A673 (cell line): ENCODE data around the gene IQCH. TPM values are rescaled to one million over a fixed set of nuclear protein-coding genes. Genes with fewer than 3 reads are reported as not detected.
"Not testable (repeated sequence)": the region's sequence is repeated elsewhere in the genome, so short reads cannot be mapped to it uniquely, and the experiment has no call there.

Experiments
- BruUV-seq: library from RNA; stranded (reverse); fragments of 400-500 nt; replicated peaks from 2 replicates; lab custom pipeline; 2021; lab: Mats Ljungman, UMichigan
- CTCF ChIA-PET: fragments of 300-600 bp; sonication (Branson Sonifier 250); formaldehyde crosslinking; loops from one replicate; lab custom pipeline; 2022; ENCODE audit warnings: antibody characterized with exemption; lab: Charles Lee
- POLR2A ChIA-PET: fragments of 300-600 bp; sonication (Branson Sonifier 250); formaldehyde crosslinking; loops from one replicate; lab custom pipeline; 2022; ENCODE audit warnings: antibody characterized with exemption; ENCODE audit not compliant: low non-redundant PET; lab: Charles Lee
- DNase-seq: peaks from one replicate; pipeline ENCODE4 v3.0.0-alpha.2; 2015; ENCODE audit warnings: low spot score
- H3K27ac ChIP-seq: fragments of 200-600 bp; sonication (generic); 2 replicates; pipeline ENCODE4 v1.5.1; 2016; ENCODE audit warnings: mixed run types, low read depth, mild to moderate bottlenecking, mixed read lengths, antibody characterized with exemption, low read length; ENCODE audit not compliant: poor library complexity, severe bottlenecking
- H3K27me3 ChIP-seq: fragments of 200-600 bp; sonication (generic); replicated peaks from 2 replicates; pipeline ENCODE4 v1.6.1; 2017; ENCODE audit warnings: mixed run types, low read depth, mild to moderate bottlenecking, mixed read lengths, antibody characterized with exemption, low read length; ENCODE audit not compliant: insufficient read depth, poor library complexity
- H3K36me3 ChIP-seq: fragments of 200-600 bp; sonication (generic); 2 replicates; pipeline ENCODE4 v1.6.1; 2016; ENCODE audit warnings: mixed run types, mild to moderate bottlenecking, mixed read lengths, antibody characterized with exemption, low read length; ENCODE audit not compliant: insufficient read depth, poor library complexity, severe bottlenecking
- H3K4me1 ChIP-seq: fragments of 200-600 bp; sonication (generic); 2 replicates; pipeline ENCODE4 v1.6.1; 2017; ENCODE audit warnings: mixed run types, mild to moderate bottlenecking, mixed read lengths, antibody characterized with exemption, low read length; ENCODE audit not compliant: insufficient read depth, poor library complexity, severe bottlenecking
- H3K4me3 ChIP-seq: fragments of 200-600 bp; sonication (generic); 2 replicates; pipeline ENCODE4 v1.5.1; 2016; ENCODE audit warnings: low read depth, mixed run types, mild to moderate bottlenecking, mixed read lengths, low read length; ENCODE audit not compliant: poor library complexity, severe bottlenecking
- H3K9me3 ChIP-seq: fragments of 200-600 bp; sonication (generic); 2 replicates; pipeline ENCODE4 v1.6.1; 2016; ENCODE audit warnings: mixed run types, low read depth, mild to moderate bottlenecking, mixed read lengths, antibody characterized with exemption, low read length; ENCODE audit not compliant: poor library complexity, severe bottlenecking
- CTCF ChIP-seq: fragments of 300-800, 200-600 bp; sonication (generic); conservative IDR thresholded peaks from 2 replicates; pipeline ENCODE4 v1.5.1; 2017; ENCODE audit warnings: low read depth, mild to moderate bottlenecking, antibody characterized with exemption, low read length, moderate library complexity, mixed read lengths
- EZH2 ChIP-seq: fragments of 200-600 bp; sonication (generic); IDR thresholded peaks from 2 replicates; pipeline ENCODE4 v1.6.1; 2017; ENCODE audit warnings: borderline replicate concordance, low read depth, mild to moderate bottlenecking, mixed read lengths, antibody characterized with exemption, low read length; ENCODE audit not compliant: poor library complexity, severe bottlenecking
- intact Hi-C: fragments of 100-400 bp; cut with micrococcal nuclease; formaldehyde crosslinking; loops from one replicate; pipeline ENCODE4 v1.10.0; 2022; ENCODE audit not compliant: unreplicated experiment
- total RNA-seq: library from RNA; stranded (reverse); gene quantifications from 2 replicates; pipeline ENCODE4 v1.2.3, GENCODE V29; 2021

The IQCH gene
- total RNA-seq, 1 experiment from 2014 or later: 1.7 TPM

GRCh38 chr15:67281714-67282113 is 27.1 kb downstream of the IQCH start:
- ChIA-PET POLR2A (no interaction called here), CTCF (no interaction called here)
- Histone ChIP-seq H3K27ac (no peak overlapping the region), H3K9me3 (peaks cover 8% of the 10 kb centered on the region), H3K4me1 (no peaks in the 10 kb centered on the region), H3K36me3 (no peaks in the 10 kb centered on the region), H3K4me3 (no peak overlapping the region), H3K27me3 (no peaks in the 10 kb centered on the region)
- intact Hi-C loops: no loop called here
- BruUV-seq: no TSS peak
- no peak for DNase-seq
- no peak for TF ChIP-seq CTCF
- no peak for TF ChIP-seq EZH2

GRCh38 chr15:67285625-67286024 is 31.0 kb downstream of the IQCH start:
- H3K27me3 ChIP-seq, H3K27ac ChIP-seq, H3K4me3 ChIP-seq, BruUV-seq, POLR2A ChIA-PET, intact Hi-C loops, DNase-seq, CTCF ChIA-PET, H3K36me3 ChIP-seq, H3K9me3 ChIP-seq, H3K4me1 ChIP-seq: not testable (repeated sequence)

- H3K36me3 ChIP-seq, intact Hi-C loops, H3K27ac ChIP-seq, POLR2A ChIA-PET, DNase-seq, H3K4me1 ChIP-seq, H3K4me3 ChIP-seq, BruUV-seq, CTCF ChIA-PET, H3K27me3 ChIP-seq, H3K9me3 ChIP-seq: not testable (repeated sequence)
Measured at GRCh38 chr15:67286400-67286799, 31.8 kb downstream of the IQCH start.

GRCh38 chr15:67290319-67290718 is 35.7 kb downstream of the IQCH start:
- no peak overlapping the region for H3K4me3 ChIP-seq
- ChIA-PET CTCF (no interaction called here), POLR2A (no interaction called here)
- H3K27me3 ChIP-seq: no peaks in the 10 kb centered on the region
- BruUV-seq: no TSS peak
- no peaks in the 10 kb centered on the region for H3K36me3 ChIP-seq
- H3K4me1 ChIP-seq: no peaks in the 10 kb centered on the region
- no peak for DNase-seq
- intact Hi-C loops: no loop called here
- H3K9me3 ChIP-seq: peaks cover 6% of the 10 kb centered on the region
- no peak overlapping the region for H3K27ac ChIP-seq
- TF ChIP-seq CTCF (no peak), EZH2 (no peak)
